Measurements from ENCODE around the gene LSM12.
"Not testable (repeated sequence)": the region's sequence is repeated elsewhere in the genome, so short reads cannot be mapped to it uniquely, and the experiment has no call there.

The LSM12 gene

DNA sequence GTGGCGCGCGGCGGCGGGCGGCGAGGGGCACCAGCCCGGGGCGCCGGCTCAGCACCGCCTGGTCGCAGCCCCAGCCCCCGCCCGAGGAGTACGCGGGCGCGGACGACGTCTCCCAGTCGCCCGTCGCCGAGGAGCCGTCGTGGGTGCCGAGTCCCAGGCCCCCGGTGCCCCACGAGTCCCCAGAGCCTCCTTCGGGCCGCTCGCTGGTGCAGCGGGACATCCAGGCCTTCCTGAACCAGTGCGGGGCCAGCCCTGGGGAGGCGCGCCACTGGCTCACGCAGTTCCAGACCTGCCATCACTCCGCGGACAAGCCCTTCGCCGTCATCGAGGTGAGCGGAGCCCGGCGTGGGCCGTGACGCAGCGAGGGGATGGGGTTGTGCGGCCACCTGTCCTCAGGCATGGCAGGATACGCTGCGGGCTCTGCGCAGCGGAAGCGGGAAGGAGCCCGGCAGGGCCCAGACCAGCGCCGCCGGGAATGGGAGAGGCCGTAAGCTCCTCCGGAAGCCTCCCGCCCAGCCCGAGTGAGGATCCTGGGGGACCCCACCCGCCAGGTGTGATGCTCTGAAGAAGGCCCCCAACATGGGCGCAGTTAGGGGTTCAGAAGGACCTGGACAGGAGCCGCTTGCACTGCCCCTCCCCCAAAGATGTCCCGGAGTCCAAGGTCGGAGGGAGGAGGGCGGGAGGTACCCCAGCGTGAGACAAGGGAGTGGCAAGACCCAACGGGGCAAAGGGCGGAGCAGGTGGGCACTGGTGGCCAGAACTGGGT is 61.5 kb downstream of the LSM12 start:
- DNase-seq = peak; percentile 11

DNA sequence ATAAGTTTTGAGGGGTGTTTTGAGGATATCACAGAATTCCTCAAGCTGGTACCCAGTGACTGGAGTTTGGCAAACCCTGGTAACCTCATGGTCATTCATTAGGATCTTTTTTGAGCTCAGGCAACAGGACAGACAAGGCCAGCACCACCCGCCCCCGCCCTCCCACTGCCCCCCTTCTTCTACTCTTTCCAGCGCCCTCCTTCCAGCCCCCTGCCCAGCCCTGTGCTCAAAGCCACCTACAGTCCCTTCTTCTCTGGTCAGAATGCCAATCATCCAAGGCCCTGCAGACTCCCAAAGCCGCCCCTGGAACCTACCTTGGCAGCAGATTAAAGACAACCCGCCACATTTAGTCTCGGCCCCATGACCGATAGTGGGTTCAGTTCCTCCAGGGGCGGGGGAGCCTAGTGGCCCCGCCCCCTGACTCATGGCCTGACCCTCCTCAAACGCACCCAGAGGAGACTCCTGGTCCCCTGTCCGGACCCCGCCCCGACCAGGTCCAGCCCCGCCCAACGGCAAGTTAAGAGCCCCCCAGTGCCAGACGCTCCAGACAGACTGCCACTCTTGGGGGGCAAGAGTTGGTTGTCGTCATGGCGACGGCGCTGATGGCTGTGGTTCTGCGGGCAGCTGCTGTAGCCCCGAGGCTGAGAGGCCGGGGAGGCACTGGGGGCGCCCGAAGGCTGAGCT is 62.3 kb downstream of the LSM12 start, which contains the start of gene NAGS:
NAGS (plus strand) TSS at position 546 of the 684 bp plus-strand sequence; CDS start at position 588, 42 bp downstream.
- peak; percentile 41 for DNase-seq

DNA sequence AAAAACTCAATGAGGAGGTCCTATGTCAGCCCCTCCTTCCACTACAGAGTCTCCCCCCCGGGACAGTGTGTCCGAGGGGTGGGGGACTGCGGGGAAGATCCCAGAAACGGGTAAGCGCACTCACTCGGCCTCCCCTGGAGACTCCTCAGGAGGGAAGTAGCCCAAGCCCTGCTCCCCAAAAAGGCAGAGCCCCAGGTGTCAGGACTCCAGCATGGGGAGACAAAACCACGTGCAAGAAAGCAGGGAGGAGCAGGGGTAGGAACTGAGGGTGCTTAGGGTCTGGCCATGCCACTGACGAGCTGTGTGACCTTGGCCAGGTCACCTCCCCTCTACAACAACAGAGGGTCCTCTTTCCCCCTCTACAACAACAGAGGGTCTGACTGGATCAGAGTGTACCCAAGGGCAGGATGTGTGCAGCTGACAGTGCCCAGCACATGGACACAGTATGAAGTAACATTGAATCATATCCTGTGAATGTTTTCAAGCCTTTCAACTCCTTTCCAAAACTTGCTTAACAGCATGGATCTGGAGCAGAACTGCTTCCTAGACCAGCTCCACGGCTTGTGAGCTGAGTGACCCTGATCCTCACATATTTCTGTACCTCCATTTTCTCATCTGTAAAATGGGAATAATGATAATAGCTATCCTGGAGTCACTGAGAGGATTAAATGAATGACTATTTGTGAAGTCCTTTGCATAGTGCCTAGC is 64.2 kb downstream of the LSM12 start:
- peak; percentile 95 for DNase-seq

DNA sequence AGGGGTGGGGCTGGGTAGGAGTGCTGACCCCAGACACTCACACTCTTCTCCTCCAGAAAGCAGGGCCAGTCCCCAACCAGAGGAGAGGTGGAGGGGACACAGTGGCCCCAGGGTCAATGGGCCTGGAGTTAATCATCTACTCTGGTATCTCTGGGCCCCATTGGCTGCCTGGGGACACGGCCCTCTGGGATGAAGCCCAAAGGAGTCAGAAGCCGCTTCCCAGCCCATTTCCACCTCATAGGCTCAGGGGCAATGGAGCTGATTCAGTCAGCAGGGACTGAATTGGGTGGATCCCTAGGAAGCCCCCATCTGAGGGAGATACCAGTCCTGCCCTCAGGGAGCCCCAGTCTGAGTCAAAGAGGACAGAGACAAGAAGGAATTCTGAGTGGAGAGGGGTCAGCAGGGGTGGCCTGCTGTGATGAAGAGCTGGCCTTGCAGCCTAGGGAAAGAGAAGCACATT is 65.0 kb downstream of the LSM12 start:
- peak; percentile 18 for DNase-seq

DNA sequence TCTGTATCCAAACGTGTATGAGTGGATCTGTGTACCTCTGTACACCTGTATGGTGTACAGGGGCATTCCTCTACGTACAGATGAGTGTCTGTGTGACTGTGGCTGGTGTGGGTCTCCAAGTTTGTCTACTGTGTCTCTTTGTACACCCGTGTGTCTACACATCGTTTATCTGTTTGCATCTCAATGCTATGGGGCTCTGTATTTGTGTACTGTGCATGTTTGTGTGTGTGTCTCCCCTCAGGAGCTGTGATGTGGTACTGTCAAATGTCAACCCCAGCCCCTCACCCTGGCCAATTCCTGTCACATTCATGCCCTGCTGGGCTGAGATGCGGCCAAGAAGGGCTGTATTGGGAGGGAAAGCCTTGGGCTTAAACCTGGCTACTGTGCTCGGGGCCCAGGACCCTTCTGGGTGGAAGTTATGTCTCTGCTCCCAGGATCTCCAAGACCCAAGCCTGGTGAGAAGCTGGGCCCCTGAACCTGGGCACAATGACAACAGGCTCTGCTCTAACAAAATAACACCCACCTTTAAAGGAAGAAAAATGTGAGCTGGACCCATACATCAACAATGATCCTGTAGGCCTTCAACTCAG is 65.5 kb downstream of the LSM12 start:
- no peak for DNase-seq

DNA sequence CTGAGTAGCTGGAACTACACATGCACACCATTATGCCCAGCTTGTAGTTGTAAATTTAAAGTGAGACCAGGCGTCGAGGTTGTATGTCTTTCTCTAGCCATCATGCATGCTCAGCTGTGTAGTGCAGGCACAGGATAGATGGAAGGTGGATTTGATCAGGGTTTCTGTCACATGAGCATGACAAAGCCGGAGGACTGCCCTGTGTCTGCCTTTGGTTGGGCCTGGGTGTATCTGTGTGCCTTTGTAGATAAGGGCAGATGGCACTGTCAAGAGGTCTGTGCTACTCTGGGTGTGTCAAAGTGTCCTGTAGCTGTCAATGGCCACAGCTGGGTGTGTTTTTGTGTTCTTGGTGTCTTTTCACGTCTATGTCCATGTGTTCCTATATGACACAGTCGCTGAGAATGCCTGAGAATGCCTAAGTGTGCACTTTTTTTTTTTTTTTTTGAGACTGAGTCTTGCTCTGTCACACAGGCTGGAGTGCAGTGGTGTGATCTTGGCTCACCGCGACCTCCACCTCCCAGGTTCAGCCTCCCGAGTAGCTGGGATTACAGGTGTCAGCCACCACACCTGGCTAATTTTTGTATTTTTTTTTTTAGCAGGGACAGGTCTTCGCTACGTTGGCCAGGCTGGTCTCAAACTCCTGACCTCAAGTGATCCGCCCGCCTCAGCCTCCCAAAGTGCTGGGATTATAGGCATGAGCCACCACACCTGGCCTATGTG is 66.2 kb downstream of the LSM12 start:
- no peak for DNase-seq

DNA sequence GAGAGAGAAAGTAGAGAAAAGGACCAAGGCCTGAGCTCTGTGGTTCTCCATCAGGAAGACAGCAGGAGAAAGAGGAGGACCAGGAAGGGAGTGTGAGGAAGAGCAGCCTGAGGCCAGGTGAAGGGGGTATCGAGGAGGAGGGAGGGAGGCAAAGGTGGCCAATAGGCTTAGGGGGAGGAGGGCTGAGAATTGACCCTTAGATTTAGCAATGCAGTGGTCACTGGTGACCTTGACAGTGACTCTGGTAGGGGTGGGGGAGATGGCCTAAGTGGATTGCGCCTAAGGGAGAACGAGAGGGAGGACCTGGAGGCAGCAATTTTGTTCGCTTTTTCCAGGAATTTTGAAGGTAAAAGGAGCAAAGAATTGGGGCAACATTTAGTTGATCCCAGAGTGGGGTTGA is 67.4 kb downstream of the LSM12 start:
- DNase-seq = no peak

DNA sequence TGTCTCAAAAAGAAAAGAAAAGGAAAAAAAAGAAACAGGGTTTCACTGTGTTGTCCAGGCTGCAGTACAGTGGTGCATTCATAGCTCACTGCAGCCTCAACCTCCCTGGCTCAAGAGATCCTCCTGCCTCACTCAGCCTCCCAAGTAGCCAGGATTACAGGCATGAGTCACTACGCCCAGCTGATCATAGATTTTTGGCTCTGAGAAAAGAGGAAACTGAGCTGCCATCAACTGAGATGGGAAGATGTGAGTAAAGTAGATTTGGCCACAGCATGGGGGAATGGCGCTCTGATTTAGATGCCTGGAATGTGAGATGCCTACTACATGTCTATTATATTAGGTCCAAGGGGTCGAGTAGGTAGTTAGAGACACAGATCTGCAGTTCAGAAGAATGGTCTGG is 67.9 kb downstream of the LSM12 start:
- peak; percentile 84 for DNase-seq

DNA sequence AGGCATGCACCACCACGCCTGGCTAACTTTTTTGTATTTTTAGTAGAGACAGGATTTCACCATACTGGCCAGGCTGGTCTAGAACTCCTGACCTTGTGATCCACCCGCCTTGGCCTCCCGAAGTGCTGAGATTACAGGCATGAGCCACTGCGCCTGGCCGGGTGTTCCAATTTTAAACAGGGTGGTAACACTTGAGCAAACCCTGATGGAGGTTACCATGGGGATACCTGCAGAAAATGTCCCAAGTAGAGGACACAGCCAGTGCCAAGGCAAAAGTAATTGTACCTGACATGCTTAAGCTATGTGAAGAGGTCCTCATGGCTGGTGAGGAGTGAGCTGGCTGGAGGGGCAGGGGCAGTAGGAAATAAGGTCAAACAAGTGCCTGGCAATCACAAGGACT is 69.3 kb downstream of the LSM12 start:
- DNase-seq = not testable (repeated sequence)

DNA sequence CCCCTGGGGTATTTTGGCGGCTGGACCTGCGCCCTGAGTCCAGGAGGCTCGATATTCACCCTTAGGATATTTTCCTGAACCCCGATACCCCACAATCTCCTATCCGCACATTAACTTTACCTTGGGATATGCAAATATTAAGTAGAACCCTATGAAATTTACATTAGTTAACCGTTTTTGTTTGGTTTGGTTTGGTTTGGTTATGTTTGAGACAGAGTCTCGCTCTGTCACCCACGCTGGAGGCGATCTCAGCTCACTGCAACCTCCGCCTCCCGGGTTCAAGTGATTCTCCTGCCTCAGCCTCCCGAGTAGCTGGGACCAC is 71.4 kb downstream of the LSM12 start:
- DNase-seq = no peak

DNA sequence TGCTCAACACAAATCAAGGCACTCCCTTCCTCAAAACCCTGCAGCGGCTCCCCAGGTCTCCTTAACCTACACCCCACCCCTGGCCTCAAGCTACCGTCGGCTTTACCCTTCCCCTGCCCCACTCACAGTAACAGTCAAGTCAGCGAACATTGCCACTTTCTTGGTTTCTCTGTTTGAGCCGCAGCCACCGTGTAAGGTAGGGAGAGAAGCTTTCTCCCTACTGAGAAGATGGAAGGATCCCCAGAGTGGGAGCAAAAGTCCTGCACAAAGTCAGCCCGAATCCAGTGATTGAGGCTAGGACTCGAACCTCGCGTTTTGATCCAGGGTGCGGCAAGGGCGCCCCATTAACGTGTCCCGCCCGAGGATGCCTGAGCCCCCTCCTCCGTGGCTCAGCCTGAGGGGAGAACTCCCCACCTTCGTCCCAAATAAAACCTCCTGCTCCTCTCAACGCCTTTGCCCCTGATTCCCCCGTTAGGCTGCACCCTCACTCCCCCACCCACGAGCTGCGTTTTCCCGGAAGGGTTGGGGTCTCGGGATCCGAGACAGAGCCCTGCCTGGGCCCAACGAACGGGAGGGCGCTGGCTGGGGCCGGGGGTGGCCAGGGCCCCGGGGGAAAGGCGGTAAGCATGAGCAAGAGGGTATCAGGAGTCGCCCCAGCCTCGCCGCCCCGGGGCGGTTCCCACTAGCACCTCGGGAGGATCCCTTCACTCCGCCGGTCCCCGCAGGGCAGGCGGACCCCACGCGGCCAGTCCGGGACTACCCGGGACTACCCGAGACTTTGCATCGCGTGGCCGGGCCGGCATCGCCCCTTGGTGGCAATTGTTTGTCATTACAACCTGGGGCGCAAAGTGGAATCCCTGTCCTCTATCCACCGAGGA is 72.0 kb downstream of the LSM12 start:
- DNase-seq = peak; percentile 47

DNA sequence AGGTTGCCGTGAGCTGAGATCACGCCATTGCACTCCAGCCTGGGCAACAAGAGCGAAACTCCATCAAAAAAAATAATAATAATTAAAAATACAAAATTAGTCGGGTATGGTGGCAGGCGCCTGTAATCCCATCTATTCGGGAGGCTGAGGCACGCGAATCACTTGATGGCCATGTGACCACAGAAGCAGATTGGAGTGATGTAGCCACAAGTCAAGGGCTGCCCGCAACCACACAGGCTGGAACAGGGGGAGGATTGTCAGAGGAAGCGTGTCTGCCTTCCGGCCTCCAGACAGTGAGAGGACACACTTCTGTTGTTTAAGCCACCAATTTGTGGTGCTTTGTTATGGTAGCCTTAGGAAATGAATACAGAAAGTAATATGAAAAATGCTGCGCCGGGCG is 73.8 kb downstream of the LSM12 start:
- no peak for DNase-seq

DNA sequence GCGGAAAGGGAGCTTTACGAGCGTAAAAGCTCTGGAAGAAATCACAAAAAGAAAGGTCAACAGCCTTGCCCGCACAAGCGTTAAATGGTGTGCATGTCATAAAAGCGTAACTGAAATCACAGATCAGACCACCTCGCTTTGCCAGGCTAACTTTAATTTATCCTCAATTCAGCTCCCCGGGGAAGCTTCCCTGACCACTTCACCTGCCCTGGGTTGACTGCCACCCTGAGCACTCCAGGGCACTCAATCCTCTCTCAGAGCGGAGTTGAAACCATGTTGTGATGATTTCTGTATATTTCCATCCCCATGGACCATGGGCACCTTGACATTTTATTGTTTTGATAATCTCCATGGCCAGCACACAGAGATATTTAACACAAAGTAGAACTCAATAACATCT is 78.2 kb downstream of the LSM12 start:
- DNase-seq = no peak

DNA sequence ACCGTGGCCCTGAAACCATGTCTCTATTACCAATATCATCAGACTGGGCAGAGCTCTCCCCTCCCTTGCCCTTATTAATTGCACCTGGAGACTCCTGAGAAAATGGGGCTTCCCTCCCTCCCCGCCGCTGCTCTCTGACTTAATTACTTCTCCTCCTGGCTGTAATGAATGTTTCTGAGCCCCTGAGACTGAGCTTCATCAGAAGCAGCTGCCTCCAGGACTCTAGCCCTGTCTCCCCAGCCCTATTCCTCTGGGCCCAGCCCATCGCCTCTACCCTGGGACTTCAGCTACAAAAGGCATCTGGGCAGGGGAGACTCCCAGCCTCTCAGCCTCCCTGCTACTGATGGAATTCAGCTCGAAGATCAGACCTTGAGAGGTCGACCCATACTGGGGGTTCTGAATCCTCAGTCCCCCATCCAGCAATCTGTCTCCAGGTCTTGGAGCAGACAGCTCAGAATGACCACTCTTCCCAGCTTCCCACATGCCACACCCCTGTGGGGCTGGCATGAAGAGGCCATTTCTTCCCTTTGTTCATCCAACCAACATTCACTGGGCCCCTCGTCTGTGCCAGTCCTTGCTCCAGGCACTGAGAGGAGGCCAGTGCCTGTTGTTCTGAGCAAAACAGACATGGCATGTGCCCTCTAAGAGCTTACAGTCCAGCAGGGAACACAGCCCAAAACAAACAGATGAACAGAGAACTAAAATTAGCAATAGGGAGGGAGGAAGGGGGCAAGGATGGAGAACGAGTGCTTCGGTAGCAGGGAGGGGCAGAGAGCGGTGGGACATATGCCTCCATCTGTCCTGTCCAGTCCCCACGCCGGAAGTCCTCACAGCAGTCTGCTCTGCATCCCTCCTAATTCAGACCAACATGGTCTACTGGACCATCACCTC is 79.1 kb downstream of the LSM12 start:
- no peak for DNase-seq

DNA sequence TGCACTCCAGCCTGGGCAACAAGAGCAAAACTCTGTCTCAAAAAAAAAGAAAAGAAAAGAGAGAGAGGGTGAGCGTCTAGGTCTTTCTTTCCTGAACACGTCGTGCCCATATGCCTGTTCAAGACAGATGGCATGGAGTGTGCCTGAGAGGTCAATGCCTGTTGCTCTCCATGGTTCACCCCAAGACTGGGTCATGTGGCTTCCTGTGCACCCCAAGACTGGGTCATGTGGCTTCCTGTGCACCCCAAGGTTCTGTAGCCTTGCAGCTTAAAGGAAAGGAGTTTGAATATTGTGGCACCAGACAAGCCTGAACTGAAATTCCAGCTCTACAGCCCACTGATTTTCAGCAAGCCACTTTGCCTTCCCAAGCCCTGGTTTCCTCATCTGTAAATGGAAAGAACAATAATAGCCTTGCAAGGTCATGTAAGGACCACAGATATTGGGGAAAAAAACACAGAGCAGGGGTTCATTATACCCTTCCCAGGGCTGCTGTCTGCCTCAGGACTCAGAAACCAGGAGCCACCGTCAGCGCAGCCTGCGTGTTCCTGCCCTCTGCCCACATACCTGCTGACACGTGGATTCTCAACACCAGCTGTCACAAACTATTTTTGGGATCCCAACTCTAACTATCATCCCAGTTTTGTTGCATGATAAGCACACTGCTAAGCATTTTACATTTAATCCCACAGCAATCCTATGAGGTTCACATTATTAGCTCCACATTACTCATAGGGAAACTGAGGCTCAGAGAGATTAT is 80.1 kb downstream of the LSM12 start:
- no peak for DNase-seq

DNA sequence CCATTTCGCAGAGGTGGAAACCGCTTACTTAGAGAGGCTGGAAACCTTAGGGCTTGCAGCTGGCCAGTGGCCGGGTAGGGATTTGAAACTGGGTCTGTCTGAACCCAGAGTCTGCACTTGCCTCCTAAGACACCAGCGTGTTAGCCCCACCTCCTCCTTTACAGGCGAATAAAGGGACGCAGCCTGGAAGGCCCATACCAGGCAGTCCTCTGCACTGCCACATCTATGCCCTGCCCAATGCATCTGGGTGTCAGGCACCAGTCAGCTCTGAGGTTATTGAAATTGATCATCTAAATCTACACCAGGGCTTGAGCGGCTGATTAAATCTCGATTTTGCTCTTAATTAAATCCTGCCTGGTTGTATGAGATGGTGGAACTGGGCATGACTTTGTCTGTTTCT is 82.0 kb downstream of the LSM12 start:
- DNase-seq = no peak

All from HCEC 1CT (cell line).